Measurements from ENCODE around the gene C12orf75.
"Not testable (repeated sequence)": the region's sequence is repeated elsewhere in the genome, so short reads cannot be mapped to it uniquely, and the experiment has no call there.

The C12orf75 gene

GRCh38 chr12:105338966-105339365, 8.5 kb downstream of the C12orf75 start:
- ChIA-PET POLR2A (no interaction called here), CTCF (no interaction called here)
- H3K9me3 ChIP-seq (ENCODE audit: control insufficient read depth, insufficient read depth, low read depth, low read length): no peaks in the 10 kb centered on the region; the same call in 1 of the 2 replicates
- H3K4me3 ChIP-seq (ENCODE audit: low read depth, low read length): no peak overlapping the region
- no peak overlapping the region for H3K27ac ChIP-seq (ENCODE audit: extremely low read depth, low read depth, low read length)
- peaks cover 0 to 5% of the 10 kb centered on the region in 2 experiments; a peak in 1 of 3 replicates for H3K36me3 ChIP-seq (ENCODE audit: control insufficient read depth in 2 of 2, insufficient read depth in 1 of 2, low read length in 2 of 2)
- TF ChIP-seq MZF1 (tag by site-specific recombination; IDR thresholded peaks at IDR 0.05; ENCODE audit: borderline replicate concordance) (no peak), ZNF292 (tag by site-specific recombination; IDR thresholded peaks at IDR 0.05; ENCODE audit: borderline replicate concordance, low read depth) (no peak), FEZF1 (tag by site-specific recombination; IDR thresholded peaks at IDR 0.05) (no peak), MYNN (tag by site-specific recombination; IDR thresholded peaks at IDR 0.05; ENCODE audit: borderline replicate concordance) (no peak), ZBTB44 (tag by site-specific recombination; IDR thresholded peaks at IDR 0.05) (no peak), ZNF302 (tag by site-specific recombination; IDR thresholded peaks at IDR 0.05; ENCODE audit: low read depth) (no peak), ZNF837 (tag by site-specific recombination; IDR thresholded peaks at IDR 0.05) (no peak), ZNF529 (tag by site-specific recombination; IDR thresholded peaks at IDR 0.05; ENCODE audit: insufficient replicate concordance) (no peak)
- peaks cover 11% of the 10 kb centered on the region for H3K4me1 ChIP-seq (ENCODE audit: control insufficient read depth, insufficient read depth, low read length)

GRCh38 chr12:105341010-105341409, 10.5 kb downstream of the C12orf75 start:
- POLR2A ChIA-PET: no interaction called here
- Histone ChIP-seq H3K4me1 (ENCODE audit: control insufficient read depth, insufficient read depth, low read length) (no peaks in the 10 kb centered on the region), H3K36me3 (ENCODE audit: control insufficient read depth in 2 of 2, insufficient read depth in 1 of 2, low read length in 2 of 2) (peaks cover 0 to 5% of the 10 kb centered on the region in 2 experiments; a peak in 1 of 3 replicates), H3K9me3 (ENCODE audit: control insufficient read depth, insufficient read depth, low read depth, low read length) (no peaks in the 10 kb centered on the region; the same call in 1 of the 2 replicates), H3K27ac (ENCODE audit: extremely low read depth, low read depth, low read length) (no peak overlapping the region), H3K4me3 (ENCODE audit: low read depth, low read length) (no peak overlapping the region)
- CTCF ChIA-PET: no interaction called here
- no peak for TF ChIP-seq ZSCAN30 (tag by site-specific recombination; IDR thresholded peaks at IDR 0.05)
- TF ChIP-seq ZNF658 (tag by site-specific recombination; IDR thresholded peaks at IDR 0.05): no peak
- TF ChIP-seq ZNF223 (tag by site-specific recombination; IDR thresholded peaks at IDR 0.05): no peak

GRCh38 chr12:105341620-105342019, 11.1 kb downstream of the C12orf75 start:
- POLR2A ChIA-PET; H3K4me1 ChIP-seq (ENCODE audit: control insufficient read depth, insufficient read depth, low read length); H3K27ac ChIP-seq (ENCODE audit: extremely low read depth, low read depth, low read length); H3K4me3 ChIP-seq (ENCODE audit: low read depth, low read length); H3K9me3 ChIP-seq (ENCODE audit: control insufficient read depth, insufficient read depth, low read depth, low read length); CTCF ChIA-PET; H3K36me3 ChIP-seq (ENCODE audit: control insufficient read depth in 2 of 2, insufficient read depth in 1 of 2, low read length in 2 of 2): not testable (repeated sequence)

GRCh38 chr12:105342464-105342863, 12.0 kb downstream of the C12orf75 start:
- H3K27ac ChIP-seq (ENCODE audit: extremely low read depth, low read depth, low read length): no peak overlapping the region
- no peaks in the 10 kb centered on the region; the same call in 1 of the 2 replicates for H3K9me3 ChIP-seq (ENCODE audit: control insufficient read depth, insufficient read depth, low read depth, low read length)
- peaks cover 0 to 5% of the 10 kb centered on the region in 2 experiments; a peak in 1 of 3 replicates for H3K36me3 ChIP-seq (ENCODE audit: control insufficient read depth in 2 of 2, insufficient read depth in 1 of 2, low read length in 2 of 2)
- no peaks in the 10 kb centered on the region for H3K4me1 ChIP-seq (ENCODE audit: control insufficient read depth, insufficient read depth, low read length)
- POLR2A ChIA-PET: interaction anchor here (0.5 kb wide), 1 partner anchor 15 kb away, joined by 3 read pairs; no protein-coding TSS in a partner anchor
- H3K4me3 ChIP-seq (ENCODE audit: low read depth, low read length): no peak overlapping the region
- CTCF ChIA-PET: no interaction called here
- TF ChIP-seq SP2 (tag by site-specific recombination; IDR thresholded peaks at IDR 0.05): no peak
- TF ChIP-seq ZNF121 (tag by site-specific recombination; IDR thresholded peaks at IDR 0.05): no peak
- no peak for TF ChIP-seq ZSCAN4 (tag by site-specific recombination; IDR thresholded peaks at IDR 0.05)
- no peak for TF ChIP-seq ZNF366 (tag by site-specific recombination; conservative IDR thresholded peaks at IDR 0.05)
- TF ChIP-seq PATZ1 (tag by site-specific recombination; IDR thresholded peaks at IDR 0.05): no peak
- TF ChIP-seq YY2 (tag by site-specific recombination; IDR thresholded peaks at IDR 0.05): no peak
- no peak for TF ChIP-seq ZNF274 (IDR thresholded peaks at IDR 0.05; ENCODE audit: low read length)
- no peak for TF ChIP-seq ZNF274 (tag by site-specific recombination; IDR thresholded peaks at IDR 0.05; ENCODE audit: borderline replicate concordance)
- no peak for TF ChIP-seq ZBTB48 (tag by site-specific recombination; IDR thresholded peaks at IDR 0.05)
- no peak for TF ChIP-seq ZNF501 (tag by site-specific recombination; IDR thresholded peaks at IDR 0.05)
- TF ChIP-seq ZNF843 (tag by site-specific recombination; IDR thresholded peaks at IDR 0.05): no peak
- TF ChIP-seq KLF7 (tag by site-specific recombination; IDR thresholded peaks at IDR 0.05; ENCODE audit: borderline replicate concordance): no peak
- no peak for TF ChIP-seq ZNF174 (tag by site-specific recombination; IDR thresholded peaks at IDR 0.05)
